ENCODE data around the gene CADPS.
A peak's percentile ranks its signal among the peaks of the same experiment; 100 is the strongest.

Gene CADPS

DNA sequence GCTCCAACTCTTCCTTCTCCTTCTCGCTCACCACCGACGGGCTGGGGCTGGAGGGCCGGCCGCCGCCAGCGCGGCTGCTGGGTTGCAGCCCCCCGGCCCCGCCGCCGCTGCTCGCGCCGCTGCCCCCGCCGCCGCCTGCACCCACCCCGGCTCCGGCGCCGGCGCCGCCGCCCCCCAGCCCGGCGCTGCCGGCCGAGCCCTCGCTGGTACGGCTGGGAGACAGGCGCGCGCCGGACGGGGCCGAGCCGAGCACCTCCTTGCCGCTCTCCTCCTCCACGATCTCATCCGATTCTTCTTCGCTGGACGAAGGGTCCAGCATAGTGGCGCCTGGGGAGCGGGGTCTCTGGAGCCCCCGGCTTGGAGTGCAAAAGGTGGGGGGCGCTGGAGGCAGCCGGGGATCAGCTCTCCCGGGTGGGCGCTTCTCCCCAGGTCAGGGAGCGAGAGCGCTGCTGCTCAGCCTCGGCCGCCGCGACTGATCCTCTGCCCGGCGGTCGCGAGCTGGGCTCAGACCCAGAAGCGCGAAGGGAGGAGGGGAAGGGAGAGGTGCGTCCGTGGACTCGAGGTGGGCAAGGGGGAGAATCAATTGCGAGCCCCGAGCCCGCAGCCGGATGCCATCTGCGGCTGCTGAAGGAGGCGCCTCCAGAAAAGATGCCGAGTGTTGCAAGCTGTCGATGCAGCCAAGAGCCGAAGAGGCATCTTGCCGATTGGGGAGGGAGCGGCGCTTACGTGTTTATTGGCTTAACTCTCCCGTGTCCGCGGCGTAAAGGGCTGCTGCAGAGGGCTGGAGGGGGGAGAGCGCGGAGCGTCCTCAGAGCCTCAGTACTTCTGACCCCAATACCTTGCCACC lies at the start of gene CADPS:
CADPS (minus strand) TSS at position 706 of the 847 bp plus-strand sequence; CDS start at position 319, 387 bp downstream.
- no peak for DNase-seq

DNA sequence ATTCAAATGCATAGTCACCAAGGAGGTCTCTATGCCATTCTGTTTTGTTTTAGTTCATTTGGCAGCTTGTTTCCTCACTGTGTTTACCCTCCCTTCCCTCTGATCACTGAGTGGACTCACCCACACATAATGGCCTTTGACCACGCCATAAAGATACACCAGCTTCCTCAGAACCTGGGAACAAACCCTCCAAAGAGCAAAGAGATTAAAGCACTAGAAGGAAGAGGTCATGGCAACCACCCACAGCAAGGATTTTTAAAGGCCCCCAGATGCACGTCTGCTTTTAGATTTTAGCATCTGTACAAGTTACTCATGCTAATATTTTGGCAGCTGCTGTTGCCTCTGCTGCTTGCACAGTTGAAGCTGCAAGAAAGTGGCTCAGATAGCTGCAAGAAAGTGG lies 47.9 kb upstream of the CADPS start:
- DNase-seq = no peak

DNA sequence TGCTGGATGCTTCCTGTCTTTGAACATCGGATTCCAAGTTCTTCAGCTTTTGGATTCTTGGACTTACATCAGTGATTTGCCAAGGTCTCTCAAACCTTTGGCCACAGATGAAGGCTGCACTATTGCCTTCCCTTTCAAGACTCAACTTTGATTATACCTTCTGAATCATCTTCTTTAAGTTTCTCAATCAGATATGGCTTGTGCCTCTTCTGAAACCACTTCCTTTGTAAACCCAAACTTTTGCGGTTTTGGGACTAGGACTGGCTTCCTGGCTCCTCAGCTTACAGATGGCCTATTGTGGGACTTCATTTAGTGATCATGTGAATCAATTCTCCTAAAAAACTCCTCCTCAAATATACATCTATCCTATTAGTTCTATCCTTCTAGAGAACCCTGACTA lies 47.1 kb upstream of the CADPS start:
- DNase-seq = no peak

DNA sequence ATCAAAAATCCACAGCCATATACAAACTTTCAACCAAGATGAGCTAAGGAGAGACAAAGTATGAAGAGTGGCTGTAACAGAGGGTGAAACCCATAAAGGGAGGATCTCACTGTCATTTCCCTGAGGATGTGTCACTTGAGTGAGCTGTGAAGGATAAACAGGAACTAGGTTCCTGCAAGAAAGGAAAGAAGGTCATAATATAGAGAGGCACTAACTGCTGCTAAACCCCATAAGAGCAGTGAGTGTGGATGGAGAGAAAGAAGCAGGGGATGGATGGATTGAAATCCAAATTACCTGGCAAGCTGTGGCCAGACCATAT lies 45.2 kb upstream of the CADPS start:
- DNase-seq = no peak

DNA sequence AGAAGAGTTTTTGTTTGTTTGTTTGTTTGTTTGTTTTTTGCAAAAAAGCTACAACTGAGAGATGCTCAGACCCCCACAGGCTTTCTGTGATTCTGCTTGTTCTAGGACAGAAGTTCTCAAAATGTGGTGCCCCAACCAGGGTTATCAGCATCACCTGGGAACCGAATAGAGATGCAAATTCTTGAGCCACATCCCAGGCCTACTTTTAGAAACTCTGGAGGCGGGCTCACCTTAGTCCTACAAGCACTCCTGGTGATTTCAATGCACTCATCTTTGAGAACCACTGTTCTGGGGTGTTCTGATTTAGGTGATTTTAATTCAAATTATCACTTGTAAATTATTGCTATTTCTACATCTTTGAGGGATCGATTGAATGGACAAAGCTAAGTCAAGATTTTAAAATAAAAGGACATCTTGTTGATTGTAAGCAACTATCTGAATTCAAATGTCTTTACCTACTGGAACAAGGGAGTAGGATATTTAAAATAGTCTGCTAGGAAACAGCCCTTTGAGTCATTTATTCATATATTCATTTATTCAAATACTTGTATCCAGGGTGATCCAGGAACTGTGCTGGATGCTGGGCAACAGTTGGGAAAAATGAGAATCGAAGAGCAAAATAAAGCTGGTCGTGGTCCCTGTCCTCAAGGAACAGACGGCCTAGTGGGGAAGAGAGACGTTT lies 44.7 kb upstream of the CADPS start:
- no peak for DNase-seq

GRCh38 chr3:62918777-62919176 lies 43.6 kb upstream of the CADPS start:
- no peak for DNase-seq

DNA sequence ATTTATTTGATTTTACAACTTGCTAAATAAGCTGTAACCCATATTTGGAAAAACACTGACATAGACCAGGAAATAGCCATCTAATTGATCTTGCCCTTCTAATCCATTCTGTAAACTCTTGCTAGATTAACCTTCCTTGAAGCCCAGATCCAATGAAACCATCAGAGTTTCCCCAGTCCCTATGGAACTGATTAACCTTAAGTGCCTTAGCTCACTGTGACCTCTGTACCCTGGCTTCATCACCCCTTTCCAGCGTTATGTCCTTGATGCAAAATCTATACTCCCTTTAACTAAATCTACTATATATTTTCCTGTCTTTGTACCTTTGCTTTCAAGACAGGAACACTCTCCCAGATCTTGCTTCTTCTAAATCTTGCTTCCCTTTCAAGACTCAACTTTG lies 42.9 kb upstream of the CADPS start:
- DNase-seq = no peak

GRCh38 chr3:62911526-62911925 lies 36.3 kb upstream of the CADPS start:
- no peak for DNase-seq

- DNase-seq = no peak
Observed at GRCh38 chr3:62905331-62905730, 30.1 kb upstream of the CADPS start.

DNA sequence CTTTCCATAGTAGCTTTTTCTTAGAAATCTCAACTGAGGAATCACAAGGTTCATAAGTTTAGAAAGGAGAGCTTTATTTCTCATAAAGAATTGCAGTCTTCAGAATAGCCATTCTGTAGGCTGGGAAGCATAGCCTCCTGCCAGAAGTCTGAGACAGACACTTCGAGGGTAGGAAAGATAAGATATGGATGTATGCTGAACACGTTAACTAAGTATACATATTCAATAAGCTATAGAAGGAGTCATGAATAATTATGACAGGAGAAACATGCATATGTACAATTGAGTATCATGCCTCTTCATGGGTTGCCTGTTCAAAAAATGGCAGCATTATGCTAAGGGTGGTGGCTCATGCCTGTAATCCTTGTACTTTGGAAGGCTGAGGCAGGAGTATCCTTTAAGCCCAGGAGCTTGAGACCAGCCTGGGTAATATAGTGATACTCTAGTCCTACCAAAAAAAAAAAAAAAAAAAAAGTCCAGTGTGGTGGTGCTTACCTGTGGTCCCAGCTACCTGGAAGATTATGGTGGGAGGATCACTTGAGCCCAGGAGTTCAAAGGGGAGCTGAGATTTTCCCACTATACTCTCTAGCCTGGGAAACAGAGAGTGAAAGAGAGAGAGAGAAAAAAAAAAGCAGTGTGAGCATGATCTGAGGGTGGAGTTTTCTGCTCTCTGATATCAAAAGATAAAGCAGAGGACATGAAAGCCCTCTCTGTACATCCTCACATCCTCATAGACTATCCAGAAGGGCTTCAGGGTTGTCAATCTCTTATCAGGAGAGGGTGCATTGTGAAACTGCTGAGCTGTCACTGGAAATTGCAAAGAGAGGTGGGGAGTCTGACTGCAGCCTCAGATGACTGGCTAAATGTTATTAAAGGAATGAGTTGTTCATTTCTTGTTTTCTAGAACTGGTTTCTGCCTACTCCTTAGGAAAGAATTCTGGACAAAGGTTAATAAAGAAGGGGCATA lies 23.6 kb upstream of the CADPS start:
- DNase-seq = no peak

DNA sequence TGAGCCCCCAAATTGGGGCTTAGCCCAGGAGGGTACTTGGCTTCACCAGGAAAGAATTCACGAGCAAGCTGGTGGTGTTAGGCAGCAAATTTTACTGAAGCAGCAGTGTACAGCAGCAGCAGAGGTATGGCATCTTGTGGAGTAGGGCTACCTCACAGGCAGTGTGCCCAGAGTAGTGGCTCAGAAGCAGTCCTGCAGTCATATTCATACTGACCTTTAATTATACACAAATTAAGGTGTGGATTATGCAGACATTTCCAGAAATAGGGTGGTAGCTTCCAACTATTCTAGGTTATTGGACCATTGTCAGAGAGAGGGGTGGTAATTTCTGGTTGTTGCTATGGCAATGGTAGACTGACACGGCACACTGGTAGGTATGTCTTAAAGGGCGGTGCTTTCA lies 20.7 kb upstream of the CADPS start:
- no peak for DNase-seq

DNA sequence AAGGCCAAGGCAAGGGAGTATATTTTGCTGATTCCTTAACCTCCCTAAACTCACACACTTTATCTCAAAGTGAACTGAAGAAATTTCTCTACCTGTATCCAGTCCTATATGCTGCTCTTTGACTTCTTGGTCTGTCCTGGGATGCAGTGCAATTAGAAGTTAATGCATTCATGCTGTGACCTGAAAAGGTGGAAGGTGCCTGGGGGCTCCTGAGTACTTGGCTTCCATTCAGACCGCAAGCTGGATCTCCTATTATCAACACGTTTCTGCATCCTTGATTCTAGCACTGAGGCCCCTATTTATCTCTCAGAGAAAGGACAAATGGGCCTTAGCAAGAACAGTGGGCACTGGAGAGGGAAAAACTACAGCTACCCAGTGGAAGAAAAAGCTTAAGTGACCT lies 17.7 kb upstream of the CADPS start:
- DNase-seq = no peak

DNA sequence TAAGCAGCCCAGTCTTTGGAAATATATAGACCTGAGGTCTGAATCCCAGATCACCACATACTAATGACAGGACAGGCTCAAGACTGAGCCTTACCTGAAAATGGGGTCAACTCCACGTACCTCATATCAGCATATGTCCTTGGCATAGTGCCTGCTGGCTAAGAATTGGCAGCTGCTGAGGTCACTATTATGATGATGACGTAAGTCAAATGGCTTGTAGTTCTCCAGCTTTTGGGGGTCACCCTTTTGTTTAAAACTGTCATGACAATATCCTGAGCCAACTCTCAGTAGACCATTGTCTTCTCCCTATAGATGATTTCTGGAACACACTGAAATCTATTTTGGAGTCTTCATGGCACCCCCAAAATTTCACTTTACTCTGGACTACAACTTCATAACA lies 16.8 kb upstream of the CADPS start:
- DNase-seq = no peak

GRCh38 chr3:62888778-62889177 lies 13.6 kb upstream of the CADPS start:
- DNase-seq = no peak

GRCh38 chr3:62888180-62888579 lies 13.0 kb upstream of the CADPS start:
- DNase-seq = no peak

DNA sequence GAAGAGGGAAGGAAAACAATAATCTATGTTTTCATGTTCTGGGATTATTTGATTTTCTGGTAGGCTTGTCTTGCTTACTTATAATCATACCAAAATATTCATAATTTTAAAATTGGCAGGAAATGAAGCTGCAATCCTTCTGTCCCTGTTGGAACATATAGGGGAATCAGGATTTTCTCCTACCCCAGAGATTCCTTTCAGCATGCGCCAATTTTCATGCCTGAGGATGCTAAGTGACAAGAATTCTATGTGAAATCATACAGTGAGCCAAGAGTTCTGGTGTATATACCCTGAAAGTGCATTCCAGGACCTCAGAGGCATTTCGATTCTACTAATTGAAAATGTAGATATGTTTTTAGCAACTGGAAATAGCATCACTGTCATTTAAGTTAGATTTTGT lies 9.9 kb upstream of the CADPS start:
- DNase-seq = no peak

- DNase-seq = no peak
Observed at GRCh38 chr3:62884096-62884870, 9.1 kb upstream of the CADPS start.

DNA sequence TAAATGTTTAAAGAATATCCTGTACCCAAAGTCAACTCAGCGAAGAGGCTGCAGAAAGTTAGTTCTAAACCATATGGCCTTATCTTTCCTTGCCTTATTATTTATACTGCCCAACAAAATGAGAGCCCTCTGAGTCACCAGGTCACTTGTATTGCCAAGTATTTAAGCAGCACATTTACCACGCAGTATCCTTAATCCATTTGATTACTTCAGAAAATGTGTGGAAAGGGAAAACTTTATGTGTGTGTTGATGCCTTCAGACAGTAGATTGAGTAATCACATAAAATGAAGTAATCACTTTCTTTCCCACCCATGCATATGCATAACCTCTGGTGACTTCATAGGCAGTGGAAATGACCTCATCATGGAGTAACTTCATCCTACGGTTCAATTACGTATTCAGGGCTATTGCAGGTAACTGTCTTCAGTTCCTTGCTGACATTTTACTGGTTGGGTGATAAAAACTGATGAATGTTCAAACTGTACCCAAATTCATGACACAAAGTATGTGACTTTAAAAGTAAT lies 7.5 kb upstream of the CADPS start:
- DNase-seq = no peak

DNA sequence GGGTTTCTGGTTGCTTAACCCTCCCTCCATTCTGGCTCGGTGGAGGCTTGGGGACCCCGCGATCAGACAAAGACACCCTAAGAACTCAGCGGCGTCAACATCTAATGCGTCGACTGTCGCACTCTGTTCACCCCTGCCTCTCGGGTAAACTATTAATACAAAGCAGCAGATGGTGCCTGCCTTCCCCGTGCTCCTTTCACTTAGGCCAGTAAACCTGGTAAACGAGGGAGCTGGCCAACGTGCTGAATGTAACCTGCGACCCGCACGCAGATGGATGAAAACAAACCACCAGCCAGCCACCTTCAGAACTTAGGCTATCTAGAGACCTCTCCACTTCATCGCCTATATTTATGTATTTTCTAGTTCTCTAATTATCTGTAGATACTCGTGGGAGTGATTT lies 848 bp upstream of the CADPS start:
- DNase-seq = peak; percentile 4

DNA sequence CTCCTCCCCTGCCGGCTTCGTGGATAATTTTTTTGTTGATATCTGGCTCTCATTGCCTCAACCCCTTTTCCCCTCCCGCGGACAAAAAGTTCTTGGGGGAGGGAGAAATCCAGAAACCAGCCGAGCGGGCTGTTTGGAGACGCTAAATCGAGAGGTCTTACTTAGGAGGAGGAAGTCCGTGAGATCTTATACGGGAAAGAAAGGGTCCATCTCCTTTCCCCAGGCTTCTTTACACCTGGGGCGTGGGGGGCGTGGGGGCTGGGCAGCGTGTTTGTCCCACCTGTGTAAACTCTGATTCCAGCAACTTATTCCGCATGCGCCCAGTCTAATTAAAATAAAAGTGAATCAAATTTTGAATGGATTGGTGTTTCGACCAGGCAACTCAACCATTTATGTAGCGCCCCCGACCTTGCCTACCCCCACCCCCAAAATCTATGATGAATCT lies 364 bp upstream of the CADPS start:
- DNase-seq = no peak

- DNase-seq = no peak
Observed at GRCh38 chr3:62873761-62874710, 1.2 kb downstream of the CADPS start.
